ENCODE results near the gene CACYBP.

CACYBP gene

DNA sequence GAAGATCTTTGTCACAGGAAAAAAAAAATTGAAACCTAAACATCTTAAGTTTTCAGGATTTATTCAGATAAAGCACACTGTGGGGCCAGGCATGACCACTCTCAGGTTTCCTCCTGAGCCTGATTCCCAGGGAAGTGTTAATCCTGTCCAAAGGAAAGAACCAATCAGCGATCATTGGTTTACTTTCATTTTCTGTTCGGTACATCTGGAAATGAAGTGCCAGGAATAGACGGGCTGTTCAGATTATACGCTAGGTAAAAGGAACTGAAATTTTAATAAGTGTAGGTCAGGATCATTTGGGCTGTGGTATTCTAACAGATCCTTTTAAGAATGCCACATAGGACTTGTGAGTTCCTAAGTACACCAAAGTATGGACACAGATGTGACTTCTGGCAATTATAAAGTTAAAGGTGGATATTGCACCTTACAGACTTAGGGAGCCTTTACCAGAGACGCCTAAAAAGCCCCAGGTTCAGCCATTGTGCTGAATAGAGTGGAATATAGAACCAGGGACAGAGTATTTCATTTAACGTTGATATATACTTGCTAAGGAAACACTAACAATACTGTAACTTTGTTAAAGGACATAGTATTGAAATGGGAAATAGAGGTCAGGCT, 9.3 kb upstream of the CACYBP start:
- peak overlapping the region; percentile 75 to 86 for H3K27ac ChIP-seq (ENCODE audit: low read depth in 2 of 2, low read length in 2 of 2)
- peaks cover 5 to 8% of the 10 kb centered on the region in 2 donors for H3K4me1 ChIP-seq (ENCODE audit: control insufficient read depth in 2 of 2, insufficient read depth in 2 of 2, low read length in 2 of 2)
- H3K36me3 ChIP-seq (ENCODE audit: control insufficient read depth in 2 of 2, insufficient read depth in 2 of 2, low read length in 2 of 2), result peaks cover 8 to 26% of the 10 kb centered on the region in 2 donors
- H3K9me3 ChIP-seq (ENCODE audit: control insufficient read depth in 2 of 2, low read length in 2 of 2), result no peaks in the 10 kb centered on the region
- no peaks in the 10 kb centered on the region for H3K27me3 ChIP-seq (ENCODE audit: control insufficient read depth in 2 of 2, insufficient read depth in 2 of 2, low read length in 2 of 2)
- peak overlapping the region; percentile 66 to 78 for H3K9ac ChIP-seq (ENCODE audit: low read depth in 1 of 2, low read length in 2 of 2)
- H3K4me3 ChIP-seq (ENCODE audit: low read length in 2 of 2), result peak overlapping the region; percentile 76 to 89

- Histone ChIP-seq H3K27me3 (ENCODE audit: control insufficient read depth in 2 of 2, insufficient read depth in 2 of 2, low read length in 2 of 2) (no peaks in the 10 kb centered on the region), H3K9ac (ENCODE audit: low read depth in 1 of 2, low read length in 2 of 2) (no peak overlapping the region), H3K27ac (ENCODE audit: low read depth in 2 of 2, low read length in 2 of 2) (no peak overlapping the region), H3K9me3 (ENCODE audit: control insufficient read depth in 2 of 2, low read length in 2 of 2) (no peaks in the 10 kb centered on the region), H3K4me1 (ENCODE audit: control insufficient read depth in 2 of 2, insufficient read depth in 2 of 2, low read length in 2 of 2) (peaks cover 5 to 9% of the 10 kb centered on the region in 2 donors), H3K36me3 (ENCODE audit: control insufficient read depth in 2 of 2, insufficient read depth in 2 of 2, low read length in 2 of 2) (peaks cover 8 to 22% of the 10 kb centered on the region in 2 donors), H3K4me3 (ENCODE audit: low read length in 2 of 2) (no peak overlapping the region)
Observed at GRCh38 chr1:174991473-174991872, 8.3 kb upstream of the CACYBP start.

GRCh38 chr1:174995121-174995520, 4.6 kb upstream of the CACYBP start:
- Histone ChIP-seq H3K36me3 (ENCODE audit: control insufficient read depth in 2 of 2, insufficient read depth in 2 of 2, low read length in 2 of 2) (peaks cover 4 to 9% of the 10 kb centered on the region in 2 donors), H3K27ac (ENCODE audit: low read depth in 2 of 2, low read length in 2 of 2) (no peak overlapping the region), H3K9me3 (ENCODE audit: control insufficient read depth in 2 of 2, low read length in 2 of 2) (no peaks in the 10 kb centered on the region), H3K4me3 (ENCODE audit: low read length in 2 of 2) (no peak overlapping the region), H3K9ac (ENCODE audit: low read depth in 1 of 2, low read length in 2 of 2) (no peak overlapping the region), H3K4me1 (ENCODE audit: control insufficient read depth in 2 of 2, insufficient read depth in 2 of 2, low read length in 2 of 2) (peaks cover 9 to 17% of the 10 kb centered on the region in 2 donors), H3K27me3 (ENCODE audit: control insufficient read depth in 2 of 2, insufficient read depth in 2 of 2, low read length in 2 of 2) (no peaks in the 10 kb centered on the region)

GRCh38 chr1:174995916-174996315, 3.8 kb upstream of the CACYBP start:
- H3K9me3 ChIP-seq (ENCODE audit: control insufficient read depth in 2 of 2, low read length in 2 of 2), result no peaks in the 10 kb centered on the region
- no peak overlapping the region for H3K4me3 ChIP-seq (ENCODE audit: low read length in 2 of 2)
- H3K9ac ChIP-seq (ENCODE audit: low read depth in 1 of 2, low read length in 2 of 2), result no peak overlapping the region
- no peak overlapping the region for H3K27ac ChIP-seq (ENCODE audit: low read depth in 2 of 2, low read length in 2 of 2)
- H3K4me1 ChIP-seq (ENCODE audit: control insufficient read depth in 2 of 2, insufficient read depth in 2 of 2, low read length in 2 of 2), result peaks cover 9 to 13% of the 10 kb centered on the region in 2 donors
- peaks cover 4 to 9% of the 10 kb centered on the region in 2 donors for H3K36me3 ChIP-seq (ENCODE audit: control insufficient read depth in 2 of 2, insufficient read depth in 2 of 2, low read length in 2 of 2)
- no peaks in the 10 kb centered on the region for H3K27me3 ChIP-seq (ENCODE audit: control insufficient read depth in 2 of 2, insufficient read depth in 2 of 2, low read length in 2 of 2)

- no peak overlapping the region for H3K9ac ChIP-seq (ENCODE audit: low read depth in 1 of 2, low read length in 2 of 2)
- H3K4me3 ChIP-seq (ENCODE audit: low read length in 2 of 2), result no peak overlapping the region
- H3K9me3 ChIP-seq (ENCODE audit: control insufficient read depth in 2 of 2, low read length in 2 of 2), result no peaks in the 10 kb centered on the region
- no peaks in the 10 kb centered on the region for H3K27me3 ChIP-seq (ENCODE audit: control insufficient read depth in 2 of 2, insufficient read depth in 2 of 2, low read length in 2 of 2)
- peaks cover 9 to 13% of the 10 kb centered on the region in 2 donors for H3K4me1 ChIP-seq (ENCODE audit: control insufficient read depth in 2 of 2, insufficient read depth in 2 of 2, low read length in 2 of 2)
- peaks cover 4 to 6% of the 10 kb centered on the region in 2 donors for H3K36me3 ChIP-seq (ENCODE audit: control insufficient read depth in 2 of 2, insufficient read depth in 2 of 2, low read length in 2 of 2)
- H3K27ac ChIP-seq (ENCODE audit: low read depth in 2 of 2, low read length in 2 of 2), result no peak overlapping the region
Observed at GRCh38 chr1:174996476-174996875, 3.3 kb upstream of the CACYBP start.

GRCh38 chr1:174997041-174997440, 2.7 kb upstream of the CACYBP start:
- no peaks in the 10 kb centered on the region for H3K9me3 ChIP-seq (ENCODE audit: control insufficient read depth in 2 of 2, low read length in 2 of 2)
- no peak overlapping the region for H3K27ac ChIP-seq (ENCODE audit: low read depth in 2 of 2, low read length in 2 of 2)
- no peak overlapping the region for H3K9ac ChIP-seq (ENCODE audit: low read depth in 1 of 2, low read length in 2 of 2)
- H3K27me3 ChIP-seq (ENCODE audit: control insufficient read depth in 2 of 2, insufficient read depth in 2 of 2, low read length in 2 of 2), result no peaks in the 10 kb centered on the region
- no peak overlapping the region for H3K4me3 ChIP-seq (ENCODE audit: low read length in 2 of 2)
- peaks cover 9 to 13% of the 10 kb centered on the region in 2 donors for H3K4me1 ChIP-seq (ENCODE audit: control insufficient read depth in 2 of 2, insufficient read depth in 2 of 2, low read length in 2 of 2)
- H3K36me3 ChIP-seq (ENCODE audit: control insufficient read depth in 2 of 2, insufficient read depth in 2 of 2, low read length in 2 of 2), result peaks cover 3 to 4% of the 10 kb centered on the region in 2 donors

DNA sequence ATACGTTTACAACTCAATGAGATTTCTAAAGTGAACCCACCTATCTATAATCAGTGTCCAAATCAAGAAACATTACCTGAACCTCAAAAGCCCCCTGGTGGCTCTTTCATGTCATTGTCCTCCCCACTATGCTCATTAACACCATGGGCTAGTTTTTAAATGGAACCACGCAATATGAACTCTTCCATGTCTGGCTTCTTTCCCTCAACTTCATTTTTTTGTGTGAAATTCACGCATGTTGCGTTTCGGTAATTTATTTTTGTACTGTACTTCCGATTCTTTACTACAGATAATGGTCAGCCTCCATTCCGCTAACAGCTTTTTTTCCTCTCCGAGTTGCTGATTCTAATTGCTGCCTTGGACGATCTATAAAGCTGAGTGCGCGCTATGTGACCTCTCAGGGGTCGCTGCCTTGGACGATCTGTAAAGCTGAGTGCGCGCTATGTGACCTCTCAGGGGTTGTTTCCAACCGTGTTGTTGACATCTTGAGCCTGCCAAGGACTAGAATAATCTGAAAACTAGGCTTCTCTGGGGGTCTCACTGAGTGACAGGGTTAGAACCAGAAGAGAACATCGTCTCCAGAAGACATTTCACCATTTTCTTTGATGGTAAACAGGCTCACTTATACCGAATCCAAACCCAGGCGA, 1.1 kb upstream of the CACYBP start:
- Histone ChIP-seq H3K9ac (ENCODE audit: low read depth in 1 of 2, low read length in 2 of 2) (peak overlapping the region; percentile 82 to 100), H3K4me1 (ENCODE audit: control insufficient read depth in 2 of 2, insufficient read depth in 2 of 2, low read length in 2 of 2) (peaks cover 9 to 15% of the 10 kb centered on the region in 2 donors), H3K4me3 (ENCODE audit: low read length in 2 of 2) (peak overlapping the region; percentile 87 to 98), H3K36me3 (ENCODE audit: control insufficient read depth in 2 of 2, insufficient read depth in 2 of 2, low read length in 2 of 2) (peaks cover 3 to 4% of the 10 kb centered on the region in 2 donors), H3K27ac (ENCODE audit: low read depth in 2 of 2, low read length in 2 of 2) (peak overlapping the region; percentile 97 to 100), H3K9me3 (ENCODE audit: control insufficient read depth in 2 of 2, low read length in 2 of 2) (no peaks in the 10 kb centered on the region), H3K27me3 (ENCODE audit: control insufficient read depth in 2 of 2, insufficient read depth in 2 of 2, low read length in 2 of 2) (no peaks in the 10 kb centered on the region)

DNA sequence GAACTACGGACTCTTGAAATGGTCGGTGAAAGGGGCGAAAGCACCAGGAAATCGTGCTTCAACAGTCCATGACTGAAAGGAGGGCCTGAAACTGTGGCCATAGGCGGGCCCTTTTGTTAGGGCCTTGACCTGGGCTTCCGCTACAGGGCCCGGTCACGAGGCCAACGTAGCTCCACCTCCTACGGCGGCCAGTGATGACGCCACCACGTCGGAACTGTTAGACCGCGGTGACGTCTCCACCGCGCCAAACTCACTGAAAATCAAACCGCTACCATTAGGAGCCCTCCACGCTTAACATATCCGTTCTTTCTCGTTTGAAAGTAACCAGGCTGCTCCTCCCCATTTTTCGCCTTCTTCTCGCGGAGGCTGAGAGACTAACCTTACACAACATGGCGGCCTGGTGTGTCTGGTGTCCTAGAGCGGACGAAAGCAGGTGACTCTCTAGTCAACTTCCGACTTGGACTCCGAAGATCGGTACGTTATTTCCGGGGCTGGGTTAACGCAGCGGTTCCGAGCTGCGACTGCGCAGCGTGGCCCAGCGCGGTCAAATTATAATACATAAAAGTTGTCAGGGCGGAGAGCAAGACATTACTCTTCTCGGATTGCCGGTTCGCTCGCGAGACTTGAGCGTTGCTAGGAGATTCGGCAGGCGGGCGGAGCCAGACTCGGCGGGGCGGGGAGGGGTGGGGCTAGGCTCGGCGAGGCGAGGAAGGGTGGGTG, 371 bp upstream of the CACYBP start:
- Histone ChIP-seq H3K9ac (ENCODE audit: low read depth in 1 of 2, low read length in 2 of 2) (peak overlapping the region; percentile 82 to 100), H3K9me3 (ENCODE audit: control insufficient read depth in 2 of 2, low read length in 2 of 2) (no peaks in the 10 kb centered on the region), H3K4me1 (ENCODE audit: control insufficient read depth in 2 of 2, insufficient read depth in 2 of 2, low read length in 2 of 2) (peaks cover 9 to 15% of the 10 kb centered on the region in 2 donors), H3K27ac (ENCODE audit: low read depth in 2 of 2, low read length in 2 of 2) (peak overlapping the region; percentile 97 to 100), H3K27me3 (ENCODE audit: control insufficient read depth in 2 of 2, insufficient read depth in 2 of 2, low read length in 2 of 2) (no peaks in the 10 kb centered on the region), H3K36me3 (ENCODE audit: control insufficient read depth in 2 of 2, insufficient read depth in 2 of 2, low read length in 2 of 2) (no peaks in the 10 kb centered on the region), H3K4me3 (ENCODE audit: low read length in 2 of 2) (peak overlapping the region; percentile 94 to 98)

DNA sequence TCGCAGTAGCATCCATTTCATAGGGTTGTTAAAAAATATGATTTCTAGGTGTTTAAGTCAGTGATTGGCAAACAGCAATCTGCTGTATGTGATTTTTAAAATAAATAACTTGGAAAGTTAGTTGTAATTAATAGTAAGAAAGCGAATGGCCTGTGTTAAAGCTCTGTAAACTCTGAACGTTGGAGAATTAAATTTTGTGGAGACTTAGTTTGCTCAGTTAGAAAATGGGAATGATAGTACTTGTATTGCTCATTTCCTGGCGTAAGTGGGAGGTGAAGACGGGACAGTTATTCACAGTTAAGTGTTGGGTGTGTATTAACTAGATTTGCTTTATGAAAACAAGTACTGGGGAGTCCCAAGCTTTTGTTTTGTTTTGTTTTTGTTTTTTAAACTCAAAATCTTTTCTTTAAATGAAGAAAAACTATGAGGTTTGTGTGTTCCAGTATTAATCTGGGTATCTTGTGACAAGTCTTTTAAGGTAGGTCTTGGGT, 995 bp downstream of the CACYBP start:
- Histone ChIP-seq H3K27ac (ENCODE audit: low read depth in 2 of 2, low read length in 2 of 2) (peak overlapping the region; percentile 97 to 100), H3K4me1 (ENCODE audit: control insufficient read depth in 2 of 2, insufficient read depth in 2 of 2, low read length in 2 of 2) (peaks cover 9 to 15% of the 10 kb centered on the region in 2 donors), H3K4me3 (ENCODE audit: low read length in 2 of 2) (peak overlapping the region; percentile 94), H3K9me3 (ENCODE audit: control insufficient read depth in 2 of 2, low read length in 2 of 2) (no peaks in the 10 kb centered on the region), H3K36me3 (ENCODE audit: control insufficient read depth in 2 of 2, insufficient read depth in 2 of 2, low read length in 2 of 2) (peaks cover 7 to 11% of the 10 kb centered on the region in 2 donors), H3K9ac (ENCODE audit: low read depth in 1 of 2, low read length in 2 of 2) (peak overlapping the region; percentile 82 to 86), H3K27me3 (ENCODE audit: control insufficient read depth in 2 of 2, insufficient read depth in 2 of 2, low read length in 2 of 2) (no peaks in the 10 kb centered on the region)
